Naive thymus-derived CD4-positive, alpha-beta T cell (primary cell): ENCODE measurements around the gene TATDN3. TPM values are rescaled to one million over a fixed set of nuclear protein-coding genes. Genes with fewer than 3 reads are reported as not detected.
"Not testable (repeated sequence)": the region's sequence is repeated elsewhere in the genome, so short reads cannot be mapped to it uniquely, and the experiment has no call there.

Experiments
- ATAC-seq: fragments of 150-1000 bp; cut with Tn5 transposase; 2 replicates; pipeline ENCODE4 v1.10.0; 2021; ENCODE audit warnings: mild to moderate bottlenecking, moderate library complexity
- CTCF ChIA-PET: fragments of 350-600 bp; sonication (Branson Sonifier 250); formaldehyde crosslinking; loops from one replicate; lab custom pipeline; 2021; ENCODE audit warnings: antibody characterized with exemption; lab: Charles Lee
- POLR2A ChIA-PET: fragments of 350-600 bp; sonication (Branson Sonifier 250); formaldehyde crosslinking; loops from one replicate; lab custom pipeline; 2021; ENCODE audit warnings: antibody characterized with exemption, inconsistent platforms; lab: Charles Lee
- DNase-seq, 9 donors: peaks; one replicate each; pipeline versions ENCODE4 v3.0.0 to v3.0.0-alpha.2; 2020 to 2022; ENCODE audit warnings: mixed read lengths in 1 of 9
- H3K27ac ChIP-seq: one replicate; pipeline ENCODE4 v1.7.0; 2013; ENCODE audit warnings: mild to moderate bottlenecking, low read depth, low read length, moderate library complexity
- H3K27me3 ChIP-seq, 2 donors: one replicate each; pipeline ENCODE4 v1.7.0; 2013; ENCODE audit warnings: low read length in 2 of 2, mild to moderate bottlenecking in 2 of 2, moderate library complexity in 2 of 2; ENCODE audit not compliant: control insufficient read depth in 2 of 2, insufficient read depth in 2 of 2
- H3K36me3 ChIP-seq, 3 experiments: 1 replicate in 2 of 3; 2 replicates in 1 of 3; pipeline ENCODE4 v1.7.0; 2013; ENCODE audit warnings: low read length in 3 of 3, mild to moderate bottlenecking in 3 of 3, moderate library complexity in 1 of 3; ENCODE audit not compliant: insufficient read depth in 3 of 3, control insufficient read depth in 2 of 3
- H3K4me1 ChIP-seq, 2 donors: one replicate each; pipeline ENCODE4 v1.7.0; 2013; ENCODE audit warnings: low read length in 2 of 2, mild to moderate bottlenecking in 2 of 2, moderate library complexity in 1 of 2; ENCODE audit not compliant: control insufficient read depth in 2 of 2, insufficient read depth in 2 of 2
- H3K4me3 ChIP-seq: 2 replicates; pipeline ENCODE4 v1.7.0; 2013; ENCODE audit warnings: mild to moderate bottlenecking, low read length
- H3K9me3 ChIP-seq, 3 experiments: 1 replicate in 2 of 3; 2 replicates in 1 of 3; pipeline ENCODE4 v1.7.0; 2013; ENCODE audit warnings: low read length in 3 of 3; ENCODE audit not compliant: control insufficient read depth in 2 of 3
- H3K27ac Mint-ChIP-seq, 9 donors: one replicate each; pipeline ENCODE4 v1.8.0; 2020 to 2022; ENCODE audit warnings: mixed read lengths in 9 of 9, mild to moderate bottlenecking in 8 of 9, moderate library complexity in 5 of 9, inconsistent platforms in 2 of 9
- H3K27me3 Mint-ChIP-seq, 5 donors: one replicate each; pipeline ENCODE4 v1.8.0; 2021 to 2022; ENCODE audit warnings: mixed read lengths in 5 of 5, mild to moderate bottlenecking in 1 of 5
- H3K36me3 Mint-ChIP-seq, 5 donors: one replicate each; pipeline ENCODE4 v1.8.0; 2020 to 2022; ENCODE audit warnings: mixed read lengths in 5 of 5, mild to moderate bottlenecking in 3 of 5, inconsistent platforms in 1 of 5
- H3K4me1 Mint-ChIP-seq, 7 donors: one replicate each; pipeline ENCODE4 v1.8.0; 2020 to 2022; ENCODE audit warnings: mixed read lengths in 7 of 7, mild to moderate bottlenecking in 3 of 7, inconsistent platforms in 1 of 7
- H3K4me3 Mint-ChIP-seq, 10 donors: one replicate each; pipeline ENCODE4 v1.8.0; 2020 to 2022; ENCODE audit warnings: mild to moderate bottlenecking in 10 of 10, mixed read lengths in 10 of 10, moderate library complexity in 6 of 10, inconsistent platforms in 2 of 10
- H3K9me3 Mint-ChIP-seq, 11 donors: one replicate each; pipeline ENCODE4 v1.8.0; 2020 to 2022; ENCODE audit warnings: mixed read lengths in 11 of 11, mild to moderate bottlenecking in 4 of 11, inconsistent platforms in 1 of 11, moderate library complexity in 1 of 11
- intact Hi-C, 2 donors: fragments of 100-400 bp; cut with micrococcal nuclease; formaldehyde crosslinking; loops; one replicate each; pipeline ENCODE4 v1.15.1; 2023
- polyA plus RNA-seq, 2 donors: library from polyadenylated mRNA; unstranded; fragments of 300-500 nt; fragmentation: Illumina TruSeq; gene quantifications; one replicate each; pipeline ENCODE4 v1.2.3, GENCODE V29; 2021
- total RNA-seq, 6 experiments: library from RNA in 5 of 6; stranded (reverse) in 5 of 6; gene quantifications; 1 replicate in 5 of 6; 2 replicates in 1 of 6; pipeline ENCODE4 v1.2.3 and lab custom pipeline; 2021 to 2026

TATDN3 gene
- total and polyA plus RNA-seq, 7 experiments from 2014 or later: 10.0 to 19.2 (median 15.3) TPM

DNA sequence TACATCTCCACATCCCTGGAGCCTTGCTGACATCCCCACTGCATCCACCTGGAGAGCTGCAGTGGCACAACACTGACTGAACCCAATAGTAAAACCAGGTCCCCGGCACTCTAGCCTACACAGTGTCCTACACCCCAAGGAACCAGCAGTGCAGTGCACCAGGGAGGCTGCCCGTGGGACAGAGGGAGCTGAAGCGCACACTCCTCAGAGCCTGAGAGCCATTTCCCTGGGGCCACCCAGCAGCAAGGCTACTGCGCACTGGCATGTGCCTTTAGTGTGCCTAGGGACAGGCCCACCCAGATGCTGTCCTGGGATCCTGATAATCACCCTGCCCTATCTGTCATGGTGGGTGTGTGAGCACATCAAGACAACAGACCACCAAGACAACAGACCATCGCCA lies 32.0 kb upstream of the TATDN3 start:
- no peaks in the 10 kb centered on the region for H3K27me3 ChIP-seq
- H3K4me3 Mint-ChIP-seq: no peak overlapping the region
- H3K36me3 ChIP-seq: peaks cover 0 to 5% (median 0%) of the 10 kb centered on the region in 3 experiments
- CTCF ChIA-PET: interaction anchor here (1.1 to 3.6 kb wide), 3 partner anchors 10 to 95 kb away, joined by 4 to 19 read pairs (median 4); no protein-coding TSS in a partner anchor
- H3K9me3 ChIP-seq: no peaks in the 10 kb centered on the region
- no peak overlapping the region for H3K27ac ChIP-seq
- peaks cover 8 to 28% (median 17%) of the 10 kb centered on the region in 5 donors for H3K36me3 Mint-ChIP-seq
- no peaks in the 10 kb centered on the region for H3K4me1 ChIP-seq
- H3K27ac Mint-ChIP-seq: peak overlapping the region in 3 of 9 donors; percentile 25 to 70 (median 58)
- peaks cover 0 to 1% (median 0%) of the 10 kb centered on the region in 11 donors for H3K9me3 Mint-ChIP-seq
- no peaks in the 10 kb centered on the region for H3K27me3 Mint-ChIP-seq
- POLR2A ChIA-PET: interaction anchor here (1.3 kb wide), 1 partner anchor 94 kb away, joined by 3 read pairs; no protein-coding TSS in a partner anchor
- ATAC-seq: peak; percentile 22
- peaks cover 9 to 65% (median 28%) of the 10 kb centered on the region in 7 donors for H3K4me1 Mint-ChIP-seq
- no peak overlapping the region for H3K4me3 ChIP-seq
- DNase-seq: no peak
- intact Hi-C loops: loop anchor here (1.0 to 5.0 kb wide), 4 partner anchors 23 to 282 kb away; partner anchors contain the start of gene BATF3 (in 1 of the 2)

DNA sequence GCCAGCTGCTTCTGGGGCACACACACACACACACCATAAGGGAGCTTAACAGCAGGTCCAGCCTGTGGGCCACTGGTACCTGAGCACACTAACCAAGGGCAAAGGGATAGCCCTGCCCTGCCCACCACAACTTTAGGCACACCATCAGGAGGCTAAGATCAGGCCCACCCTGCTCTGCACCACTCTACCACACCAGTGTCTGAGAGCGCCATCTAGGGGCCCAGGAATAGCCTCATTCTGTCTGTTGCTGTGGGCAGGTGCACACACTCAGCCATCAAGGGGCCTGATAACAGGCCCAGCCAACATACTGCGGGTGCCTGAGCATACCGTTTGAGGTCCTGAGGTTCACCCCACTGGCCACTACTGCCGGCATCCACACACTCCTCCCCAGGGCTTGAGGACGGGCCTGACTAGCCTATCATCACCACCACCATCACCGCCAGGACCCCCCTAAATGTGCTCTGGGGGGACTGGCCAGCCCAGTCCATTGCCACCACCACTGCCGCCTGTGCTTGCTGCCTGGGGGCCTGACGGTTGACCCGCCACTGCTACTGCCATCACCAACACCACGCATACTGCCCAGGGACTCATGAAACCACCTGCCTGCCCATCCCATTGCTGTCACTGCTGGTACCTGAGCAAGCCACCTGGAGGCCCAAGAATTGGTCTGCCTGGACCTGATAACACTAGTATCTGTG lies 31.4 kb upstream of the TATDN3 start:
- H3K9me3 Mint-ChIP-seq: peaks cover 0 to 1% (median 0%) of the 10 kb centered on the region in 11 donors
- ATAC-seq (peak; percentile 87), DNase-seq (peak in 7 of 9 donors; percentile 16 to 49 (median 41))
- Histone ChIP-seq H3K27ac (no peak overlapping the region), H3K36me3 (peaks cover 0 to 5% (median 0%) of the 10 kb centered on the region in 3 experiments), H3K4me3 (no peak overlapping the region), H3K27me3 (no peaks in the 10 kb centered on the region), H3K9me3 (no peaks in the 10 kb centered on the region), H3K4me1 (no peaks in the 10 kb centered on the region)
- H3K36me3 Mint-ChIP-seq: peaks cover 8 to 34% (median 23%) of the 10 kb centered on the region in 5 donors
- H3K27ac Mint-ChIP-seq: peak overlapping the region in 1 of 9 donors; percentile 25
- POLR2A ChIA-PET: interaction anchor here (1.3 kb wide), 1 partner anchor 95 kb away, joined by 3 read pairs; no protein-coding TSS in a partner anchor
- H3K4me1 Mint-ChIP-seq: peaks cover 8 to 64% (median 30%) of the 10 kb centered on the region in 7 donors
- H3K27me3 Mint-ChIP-seq: no peaks in the 10 kb centered on the region
- H3K4me3 Mint-ChIP-seq: peak overlapping the region in 1 of 10 donors; percentile 21
- CTCF ChIA-PET: interaction anchor here (0.5 to 3.6 kb wide), 3 partner anchors 59 to 95 kb away, joined by 3 to 19 read pairs (median 4); no protein-coding TSS in a partner anchor
- intact Hi-C loops: loop anchor here (1.0 to 5.0 kb wide), 4 partner anchors 23 to 283 kb away; partner anchors contain the start of gene BATF3 (in 1 of the 2)

DNA sequence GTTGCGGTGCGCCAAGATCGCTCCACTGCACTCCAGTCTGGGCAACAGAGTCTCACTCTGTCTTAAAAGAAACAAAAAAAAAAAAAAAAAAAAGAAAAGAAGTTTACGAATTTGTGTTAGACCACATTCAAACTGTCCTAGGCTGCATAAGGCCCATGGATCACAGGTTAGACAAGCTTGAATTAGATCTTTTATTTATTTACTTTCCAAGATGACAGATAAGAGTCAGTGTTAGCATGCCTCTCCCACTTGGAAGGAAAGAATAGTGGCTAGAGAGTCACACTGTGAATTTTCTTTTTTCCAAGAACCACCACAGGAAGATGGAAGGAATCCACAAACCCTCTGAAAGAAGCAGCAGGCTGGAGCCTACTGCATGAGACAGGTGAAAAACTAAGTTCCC lies 29.5 kb upstream of the TATDN3 start:
- Mint-ChIP-seq H3K9me3 (peaks cover 3 to 14% (median 9%) of the 10 kb centered on the region in 11 donors), H3K27ac (no peak overlapping the region), H3K4me3 (no peak overlapping the region), H3K36me3 (peaks cover 18 to 44% (median 35%) of the 10 kb centered on the region in 5 donors), H3K27me3 (no peaks in the 10 kb centered on the region), H3K4me1 (peaks cover 10 to 63% (median 41%) of the 10 kb centered on the region in 7 donors)
- Histone ChIP-seq H3K36me3 (peaks cover 0 to 5% (median 0%) of the 10 kb centered on the region in 3 experiments), H3K4me3 (no peak overlapping the region), H3K27ac (no peak overlapping the region), H3K9me3 (no peaks in the 10 kb centered on the region), H3K27me3 (no peaks in the 10 kb centered on the region), H3K4me1 (no peaks in the 10 kb centered on the region)
- intact Hi-C loops: loop anchor here (5.0 kb wide), 1 partner anchor 285 kb away; no protein-coding TSS in a partner anchor
- ChIA-PET POLR2A (no interaction called here), CTCF (interaction anchor here (0.8 to 1.6 kb wide), 7 partner anchors 10 to 97 kb away, joined by 3 to 9 read pairs (median 4); no protein-coding TSS in a partner anchor)
- ATAC-seq (no peak), DNase-seq (no peak)

DNA sequence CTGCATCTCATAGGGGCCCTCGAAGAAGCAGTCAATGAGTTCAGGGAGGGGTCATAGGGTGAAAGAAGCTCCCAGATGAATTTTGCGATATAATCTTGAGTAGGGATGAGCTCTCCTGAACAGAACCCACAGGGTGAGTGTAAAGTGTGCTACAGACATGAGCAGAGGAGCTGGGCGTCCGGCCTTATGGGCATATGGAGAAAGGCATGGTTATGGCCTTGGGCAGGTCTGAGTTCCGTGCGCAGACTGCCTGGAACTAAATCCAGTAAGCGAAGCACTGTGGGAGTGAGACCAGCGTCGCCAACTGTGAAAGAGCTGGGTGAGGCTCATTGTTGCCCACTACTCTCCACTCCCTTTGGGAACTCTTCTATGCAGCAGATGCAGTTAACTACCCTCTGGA lies 28.9 kb upstream of the TATDN3 start:
- intact Hi-C loops: loop anchor here (5.0 kb wide), 1 partner anchor 286 kb away; no protein-coding TSS in a partner anchor
- ChIA-PET CTCF (interaction anchor here (1.0 to 1.6 kb wide), 4 partner anchors 10 to 98 kb away, joined by 3 to 9 read pairs (median 4); no protein-coding TSS in a partner anchor), POLR2A (no interaction called here)
- no peaks in the 10 kb centered on the region for H3K27me3 ChIP-seq
- no peaks in the 10 kb centered on the region for H3K4me1 ChIP-seq
- no peak overlapping the region for H3K4me3 Mint-ChIP-seq
- ATAC-seq (no peak), DNase-seq (no peak)
- H3K36me3 Mint-ChIP-seq: peaks cover 18 to 48% (median 41%) of the 10 kb centered on the region in 5 donors
- H3K27me3 Mint-ChIP-seq: no peaks in the 10 kb centered on the region
- H3K4me3 ChIP-seq: no peak overlapping the region
- peaks cover 6 to 20% (median 13%) of the 10 kb centered on the region in 11 donors for H3K9me3 Mint-ChIP-seq
- peaks cover 10 to 59% (median 42%) of the 10 kb centered on the region in 7 donors for H3K4me1 Mint-ChIP-seq
- H3K27ac ChIP-seq: no peak overlapping the region
- H3K9me3 ChIP-seq: no peaks in the 10 kb centered on the region
- peak overlapping the region in 2 of 9 donors; percentile 25 to 61 for H3K27ac Mint-ChIP-seq
- peaks cover 0 to 5% (median 0%) of the 10 kb centered on the region in 3 experiments for H3K36me3 ChIP-seq

DNA sequence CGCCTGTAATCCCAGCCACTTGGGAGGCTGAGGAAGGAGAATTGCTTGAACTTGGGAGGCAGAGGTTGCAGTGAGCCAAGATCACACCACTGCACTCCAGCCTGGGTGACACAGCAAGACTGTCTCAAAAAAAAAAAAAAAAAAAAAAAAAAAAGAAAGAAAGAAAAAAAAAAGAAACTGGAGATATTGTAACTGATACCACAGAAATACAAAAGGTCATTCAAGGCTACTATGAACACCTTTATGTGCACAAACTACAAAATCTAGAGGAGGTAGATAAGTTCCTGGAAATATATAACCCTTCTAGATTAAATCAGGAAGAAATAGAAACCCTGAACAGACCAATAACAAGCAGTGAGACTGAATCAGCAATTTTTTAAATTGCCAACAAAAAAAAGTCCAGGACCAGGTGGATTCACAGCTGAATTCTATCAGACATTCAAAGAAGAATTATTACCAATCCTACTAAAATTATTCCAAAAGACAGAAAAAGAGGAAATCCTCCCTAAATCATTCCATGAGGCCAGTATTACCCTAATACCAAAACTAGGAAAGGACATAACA lies 26.9 kb upstream of the TATDN3 start:
- peaks cover 22 to 64% (median 56%) of the 10 kb centered on the region in 5 donors for H3K36me3 Mint-ChIP-seq
- H3K27ac Mint-ChIP-seq: peak overlapping the region in 3 of 9 donors; percentile 2 to 11 (median 3)
- DNase-seq, CTCF ChIA-PET, H3K4me1 ChIP-seq, H3K36me3 ChIP-seq, H3K27ac ChIP-seq, ATAC-seq, H3K27me3 Mint-ChIP-seq, H3K27me3 ChIP-seq, H3K4me3 ChIP-seq: not testable (repeated sequence)
- POLR2A ChIA-PET: interaction anchor here (1.0 kb wide), 1 partner anchor 27 kb away, joined by 5 read pairs; the partner anchor contains the start of genes NSL1 and TATDN3
- H3K9me3 ChIP-seq: peaks cover 0 to 17% (median 10%) of the 10 kb centered on the region in 3 experiments
- H3K9me3 Mint-ChIP-seq: peaks cover 12 to 40% (median 26%) of the 10 kb centered on the region in 11 donors
- peaks cover 13 to 60% (median 47%) of the 10 kb centered on the region in 7 donors for H3K4me1 Mint-ChIP-seq
- H3K4me3 Mint-ChIP-seq: peak overlapping the region in 1 of 10 donors; percentile 23
- intact Hi-C loops: loop anchor here (5.0 kb wide), 1 partner anchor 287 kb away; no protein-coding TSS in a partner anchor

DNA sequence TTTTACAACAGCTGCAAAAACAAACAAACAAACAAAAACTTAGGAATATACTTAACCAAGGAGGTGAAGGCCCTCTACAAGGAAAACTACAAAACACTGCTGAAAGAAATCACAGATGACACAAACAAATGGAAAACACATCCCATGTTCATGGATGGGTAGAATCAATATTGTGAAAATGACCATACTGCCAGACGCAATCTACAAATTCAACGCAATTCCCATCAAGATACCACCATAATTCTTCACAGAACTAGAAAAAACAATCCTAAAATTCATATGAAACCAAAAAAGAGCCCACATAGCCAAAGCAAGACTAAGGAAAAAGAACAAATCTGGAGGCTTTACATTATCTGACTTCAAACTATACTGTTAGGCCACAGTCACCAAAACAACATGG lies 24.9 kb upstream of the TATDN3 start:
- ATAC-seq, H3K4me3 ChIP-seq, H3K27me3 Mint-ChIP-seq, DNase-seq, H3K4me1 ChIP-seq, H3K4me3 Mint-ChIP-seq, intact Hi-C loops, POLR2A ChIA-PET, H3K27ac ChIP-seq, CTCF ChIA-PET, H3K27me3 ChIP-seq: not testable (repeated sequence)
- Mint-ChIP-seq H3K36me3 (peaks cover 29 to 75% (median 66%) of the 10 kb centered on the region in 5 donors), H3K27ac (peak overlapping the region in 1 of 9 donors; percentile 14), H3K9me3 (peaks cover 15 to 57% (median 35%) of the 10 kb centered on the region in 11 donors), H3K4me1 (peaks cover 10 to 55% (median 40%) of the 10 kb centered on the region in 7 donors)
- Histone ChIP-seq H3K9me3 (peaks cover 0 to 18% (median 17%) of the 10 kb centered on the region in 3 experiments), H3K36me3 (peaks cover 0 to 15% (median 0%) of the 10 kb centered on the region in 3 experiments)
